OCI-M1 (cell line): ENCODE results near the gene SCN1A.
"Not testable (repeated sequence)": the region's sequence is repeated elsewhere in the genome, so short reads cannot be mapped to it uniquely, and the experiment has no call there.

Experiments
- DNase-seq: peaks from one replicate; lab custom pipeline; 2025; lab: John Stamatoyannopoulos, UW

SCN1A gene

GRCh38 chr2:166127217-166128155, at the start of gene SCN1A:
SCN1A (minus strand) TSS chr2:166128020; CDS start chr2:166073621, 54,399 bp downstream.
- DNase-seq, result peak; percentile 72

GRCh38 chr2:166173263-166173662, 45.4 kb upstream of the SCN1A start:
- DNase-seq, result no peak

- no peak for DNase-seq
Measured at GRCh38 chr2:166171216-166171615, 43.4 kb upstream of the SCN1A start.

- peak; percentile 38 for DNase-seq
Measured at GRCh38 chr2:166170356-166170755, 42.5 kb upstream of the SCN1A start.

GRCh38 chr2:166167449-166167848, 39.6 kb upstream of the SCN1A start:
- DNase-seq, result no peak

- DNase-seq, result no peak
Measured at GRCh38 chr2:166163775-166164174, 36.0 kb upstream of the SCN1A start.

- DNase-seq, result no peak
Measured at GRCh38 chr2:166158546-166158945, 30.7 kb upstream of the SCN1A start.

GRCh38 chr2:166157578-166157977, 29.8 kb upstream of the SCN1A start:
- no peak for DNase-seq

GRCh38 chr2:166156985-166157490, 29.2 kb upstream of the SCN1A start:
- DNase-seq, result no peak

GRCh38 chr2:166155589-166155988, 27.8 kb upstream of the SCN1A start:
- no peak for DNase-seq

- DNase-seq, result no peak
Measured at GRCh38 chr2:166154685-166155338, 27.0 kb upstream of the SCN1A start.

GRCh38 chr2:166152064-166152463, 24.2 kb upstream of the SCN1A start:
- DNase-seq, result peak; percentile 41

GRCh38 chr2:166148500-166149400, 20.9 kb upstream of the SCN1A start:
- no peak for DNase-seq

- no peak for DNase-seq
Measured at GRCh38 chr2:166147883-166148282, 20.1 kb upstream of the SCN1A start.

- DNase-seq, result no peak
Measured at GRCh38 chr2:166144071-166144470, 16.3 kb upstream of the SCN1A start.

- DNase-seq, result no peak
Measured at GRCh38 chr2:166140932-166141331, 13.1 kb upstream of the SCN1A start.

GRCh38 chr2:166140475-166140874, 12.7 kb upstream of the SCN1A start:
- no peak for DNase-seq

- DNase-seq, result not testable (repeated sequence)
Measured at GRCh38 chr2:166139479-166139878, 11.7 kb upstream of the SCN1A start.

- no peak for DNase-seq
Measured at GRCh38 chr2:166138667-166139066, 10.8 kb upstream of the SCN1A start.

- DNase-seq, result no peak
Measured at GRCh38 chr2:166138144-166138543, 10.3 kb upstream of the SCN1A start.

GRCh38 chr2:166137331-166137730, 9.5 kb upstream of the SCN1A start:
- DNase-seq, result no peak

- DNase-seq, result no peak
Measured at GRCh38 chr2:166135849-166136258, 8.0 kb upstream of the SCN1A start.
